Right cardiac atrium (tissue), 5 donors: Measurements from ENCODE around the gene NOL6. TPM values are rescaled to one million over a fixed set of nuclear protein-coding genes. Genes with fewer than 3 reads are reported as not detected.
A peak's percentile ranks its signal among the peaks of the same experiment; 100 is the strongest.

ENCODE experiments used
- ATAC-seq, 2 donors: fragments of 200-7000 bp; cut with Tn5 transposase; one replicate each; pipeline versions ENCODE4 v1.8.0 to v1.9.1; 2020; ENCODE audit warnings: moderate library complexity in 2 of 2, mild to moderate bottlenecking in 1 of 2
- DNase-seq, 3 donors: peaks; one replicate each; pipeline ENCODE4 v3.0.0-alpha.2; 2020
- H3K27ac ChIP-seq: one replicate; pipeline ENCODE4 v1.5.1; 2013; ENCODE audit warnings: mild to moderate bottlenecking, low read length, control low read depth, moderate library complexity
- H3K27me3 ChIP-seq: one replicate; pipeline ENCODE4 v1.6.1; 2013; ENCODE audit not compliant: control insufficient read depth, insufficient read depth
- H3K4me1 ChIP-seq: one replicate; pipeline ENCODE4 v1.6.1; 2013; ENCODE audit warnings: low read length; ENCODE audit not compliant: control insufficient read depth, insufficient read depth
- H3K4me3 ChIP-seq: one replicate; pipeline ENCODE4 v1.5.1; 2013; ENCODE audit warnings: low read length, control low read depth
- H3K9me3 ChIP-seq: one replicate; pipeline ENCODE4 v1.6.1; 2013; ENCODE audit warnings: low read length; ENCODE audit not compliant: control insufficient read depth
- whole genome bisulfite sequencing: extraction: QIAGEN DNeasy Blood & Tissue Kit; methylation state at CpG from one replicate; pipeline ENCODE4 v1.1.7; 2013; 5-methylcytosine and 5-hydroxymethylcytosine counted together
- intact Hi-C, 4 donors: fragments of 100-400 bp; cut with DNase I; formaldehyde crosslinking; loops; one replicate each; pipeline versions ENCODE4 v1.11.0 to v1.14.0; 2022 to 2023
- polyA plus RNA-seq: library from polyadenylated mRNA; stranded (reverse); fragments of 200-250 nt; gene quantifications from one replicate; pipeline ENCODE4 v1.2.3, GENCODE V29; 2013
- total RNA-seq, 4 donors: library from RNA; stranded (reverse); fragmentation: NEBNext Ultra II Directional; extraction: Animal tissue kit (Norgen Biotek cat#: 25700); gene quantifications; one replicate each; pipeline ENCODE4 v1.2.1, GENCODE V29; 2021
- donor health status: healthy with polysubstance abuse.
- donor health status: DM: no; HTN: yes; CAD: no.
- donor health status: DM: no; HTN: no; CAD: no.
- donor health status: DM: no; HTN: yes; CAD: no; lungs with severe emphysema.
- donor health status: DM: yes; HTN: yes; CAD: no.

NOL6 gene
- total and polyA plus RNA-seq, 5 donors = 13.5 to 24.6 (median 15.2) TPM

DNA sequence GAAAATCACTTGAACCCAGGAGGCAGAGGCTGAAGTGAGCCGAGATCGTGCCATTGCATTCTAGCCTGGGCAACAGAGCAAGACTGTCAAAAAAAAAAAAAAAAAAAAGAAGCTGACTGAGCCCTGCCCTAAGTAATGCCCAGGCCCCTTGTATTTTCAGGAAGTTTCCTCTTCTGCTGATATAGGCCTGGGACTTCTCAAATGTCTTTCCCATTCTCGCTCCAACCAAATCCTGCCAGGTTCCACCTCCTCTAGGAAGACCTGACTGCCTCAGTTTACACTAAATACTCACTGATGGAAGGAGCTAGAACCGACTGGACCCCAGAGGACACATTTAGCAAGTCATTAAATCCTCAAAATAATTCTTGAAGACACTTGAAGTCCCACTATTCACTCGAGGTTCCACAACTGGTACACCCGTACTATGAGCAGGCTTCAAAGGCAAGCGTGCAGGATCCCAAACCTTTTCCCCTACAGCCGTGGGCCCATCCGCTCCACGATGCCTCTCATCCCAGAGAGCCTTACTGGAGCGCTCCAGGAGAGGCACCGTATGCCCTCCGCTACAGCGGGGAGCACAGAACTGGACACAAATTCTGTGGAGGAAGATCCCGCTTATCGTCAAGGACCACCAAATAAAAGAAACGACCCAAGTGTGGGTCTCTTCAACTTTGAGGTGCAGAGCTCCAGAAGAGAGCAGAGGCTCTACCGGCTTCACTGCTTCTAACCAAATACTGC lies 676 bp downstream of the NOL6 start:
- peak in 1 of 2 donors; percentile 5 for ATAC-seq
- peak overlapping the region; percentile 44 for H3K27ac ChIP-seq
- 10% methylated on average over 18 of the region's 18 CpGs for WGBS
- H3K9me3 ChIP-seq = no peaks in the 10 kb centered on the region
- no peaks in the 10 kb centered on the region for H3K4me1 ChIP-seq
- peak overlapping the region; percentile 71 for H3K4me3 ChIP-seq
- intact Hi-C loops = loop anchor here in 2 of 4 donors (5.0 to 10.0 kb wide), 2 partner anchors 39 to 118 kb away; no protein-coding TSS in a partner anchor
- no peaks in the 10 kb centered on the region for H3K27me3 ChIP-seq
- no peak for DNase-seq

- Histone ChIP-seq H3K27ac (no peak overlapping the region), H3K4me1 (no peaks in the 10 kb centered on the region), H3K4me3 (no peak overlapping the region), H3K27me3 (no peaks in the 10 kb centered on the region), H3K9me3 (no peaks in the 10 kb centered on the region)
- 88% methylated on average over 16 of the region's 16 CpGs for WGBS
- intact Hi-C loops = loop anchor here in 2 of 4 donors (5.0 to 10.0 kb wide), 2 partner anchors 40 to 118 kb away; no protein-coding TSS in a partner anchor
- DNase-seq = no peak
- ATAC-seq = no peak
Measured at GRCh38 chr9:33472171-33472880, 1.4 kb downstream of the NOL6 start.

GRCh38 chr9:33471361-33471760 lies 2.4 kb downstream of the NOL6 start:
- WGBS = 85% methylated on average over 2 of the region's 2 CpGs
- no peaks in the 10 kb centered on the region for H3K9me3 ChIP-seq
- no peak for DNase-seq
- no peak overlapping the region for H3K4me3 ChIP-seq
- no peak for ATAC-seq
- no peak overlapping the region for H3K27ac ChIP-seq
- no peaks in the 10 kb centered on the region for H3K27me3 ChIP-seq
- H3K4me1 ChIP-seq = no peaks in the 10 kb centered on the region
- intact Hi-C loops = loop anchor here in 2 of 4 donors (5.0 to 10.0 kb wide), 2 partner anchors 41 to 117 kb away; no protein-coding TSS in a partner anchor

GRCh38 chr9:33469891-33470290 lies 3.8 kb downstream of the NOL6 start:
- intact Hi-C loops = loop anchor here in 3 of 4 donors (5.0 to 10.0 kb wide), 3 partner anchors 42 to 115 kb away; no protein-coding TSS in a partner anchor
- H3K27me3 ChIP-seq = no peaks in the 10 kb centered on the region
- no peak for DNase-seq

DNA sequence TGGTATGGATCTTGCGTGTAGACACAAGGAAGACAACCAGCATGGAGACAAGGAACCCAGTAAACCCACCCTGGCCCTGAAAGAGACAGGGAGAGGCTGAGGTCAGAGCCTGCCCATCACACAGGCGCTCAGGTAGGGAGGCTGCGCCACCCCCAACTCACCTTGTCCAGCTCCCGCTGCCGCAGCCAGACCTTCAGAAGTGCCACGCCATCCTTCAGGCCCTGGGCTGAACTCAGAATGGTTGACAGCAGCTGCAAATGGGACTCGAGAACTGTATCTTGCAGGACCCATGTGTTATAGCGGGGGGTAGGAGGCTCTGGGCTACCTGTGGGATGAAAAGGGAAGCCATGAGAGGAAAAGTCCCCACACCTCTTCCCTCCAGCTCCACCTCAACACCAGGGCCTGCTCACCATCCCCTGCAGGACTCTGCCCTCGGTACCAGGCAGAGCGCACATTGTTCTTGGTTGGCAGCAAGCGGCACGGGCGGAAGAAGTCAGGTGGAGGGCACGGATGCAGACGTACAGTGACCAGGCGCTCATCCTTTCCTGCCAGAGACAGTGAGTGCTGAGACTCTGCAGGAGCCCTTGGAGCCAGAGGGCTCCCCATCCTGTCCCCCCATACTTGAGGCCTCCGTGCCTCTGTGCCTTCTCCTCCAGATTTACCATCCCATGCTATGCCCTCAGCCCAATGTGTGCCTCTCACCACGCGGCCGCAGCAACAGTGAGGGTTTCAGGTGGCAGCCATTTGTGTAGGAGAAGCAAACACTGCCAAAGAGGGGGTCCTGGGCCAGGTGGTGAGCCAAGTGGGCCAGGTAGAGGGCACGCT lies 4.7 kb downstream of the NOL6 start:
- Histone ChIP-seq H3K9me3 (no peaks in the 10 kb centered on the region), H3K4me1 (no peaks in the 10 kb centered on the region), H3K27me3 (no peaks in the 10 kb centered on the region), H3K4me3 (no peak overlapping the region), H3K27ac (no peak overlapping the region)
- no peak for DNase-seq
- no peak for ATAC-seq
- intact Hi-C loops = loop anchor here in 2 of 4 donors (10.0 kb wide), 1 partner anchor 94 kb away; no protein-coding TSS in a partner anchor
- WGBS = 95% methylated on average over 21 of the region's 21 CpGs

More at GRCh38 chr9:33469891-33470290, 3.8 kb downstream of the NOL6 start:
- H3K9me3 ChIP-seq = no peaks in the 10 kb centered on the region
- WGBS = 94% methylated on average over 6 of the region's 6 CpGs
- H3K27ac ChIP-seq = no peak overlapping the region
- no peak for ATAC-seq
- H3K4me1 ChIP-seq = no peaks in the 10 kb centered on the region
- no peak overlapping the region for H3K4me3 ChIP-seq

- no peaks in the 10 kb centered on the region for H3K27me3 ChIP-seq
- no peaks in the 10 kb centered on the region for H3K9me3 ChIP-seq
- no peaks in the 10 kb centered on the region for H3K4me1 ChIP-seq
- 84% methylated on average over 4 of the region's 4 CpGs for WGBS
- ATAC-seq (no peak), DNase-seq (no peak)
- no peak overlapping the region for H3K27ac ChIP-seq
- H3K4me3 ChIP-seq = no peak overlapping the region
- intact Hi-C loops = loop anchor here in 2 of 4 donors (10.0 kb wide), 1 partner anchor 93 kb away; no protein-coding TSS in a partner anchor
Measured at GRCh38 chr9:33468215-33468730, 5.5 kb downstream of the NOL6 start.

DNA sequence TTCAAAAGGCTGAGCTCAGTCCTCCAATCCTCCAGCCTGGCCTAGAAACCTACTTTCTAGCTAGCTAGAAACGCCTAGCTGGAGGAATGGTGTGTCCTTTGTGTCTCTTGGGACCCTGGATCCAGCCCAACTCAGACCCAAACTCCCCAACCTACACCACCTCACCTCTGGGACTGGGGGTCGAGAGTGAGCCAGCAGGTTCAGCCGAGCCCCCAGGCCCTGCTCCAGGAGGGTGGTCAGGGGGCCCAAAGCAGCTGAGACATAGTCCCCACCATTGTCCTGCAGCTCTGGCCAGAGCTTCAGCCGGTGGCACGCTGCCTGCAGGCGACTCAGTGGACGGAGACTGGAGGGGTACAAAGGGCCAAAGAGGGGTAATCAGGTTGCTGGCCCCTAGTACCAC lies 6.2 kb downstream of the NOL6 start:
- 84% methylated on average over 7 of the region's 7 CpGs for WGBS
- H3K27ac ChIP-seq = no peak overlapping the region
- no peaks in the 10 kb centered on the region for H3K4me1 ChIP-seq
- ATAC-seq (no peak), DNase-seq (no peak)
- H3K27me3 ChIP-seq = no peaks in the 10 kb centered on the region
- H3K4me3 ChIP-seq = no peak overlapping the region
- intact Hi-C loops = loop anchor here in 2 of 4 donors (10.0 kb wide), 1 partner anchor 93 kb away; no protein-coding TSS in a partner anchor
- no peaks in the 10 kb centered on the region for H3K9me3 ChIP-seq

DNA sequence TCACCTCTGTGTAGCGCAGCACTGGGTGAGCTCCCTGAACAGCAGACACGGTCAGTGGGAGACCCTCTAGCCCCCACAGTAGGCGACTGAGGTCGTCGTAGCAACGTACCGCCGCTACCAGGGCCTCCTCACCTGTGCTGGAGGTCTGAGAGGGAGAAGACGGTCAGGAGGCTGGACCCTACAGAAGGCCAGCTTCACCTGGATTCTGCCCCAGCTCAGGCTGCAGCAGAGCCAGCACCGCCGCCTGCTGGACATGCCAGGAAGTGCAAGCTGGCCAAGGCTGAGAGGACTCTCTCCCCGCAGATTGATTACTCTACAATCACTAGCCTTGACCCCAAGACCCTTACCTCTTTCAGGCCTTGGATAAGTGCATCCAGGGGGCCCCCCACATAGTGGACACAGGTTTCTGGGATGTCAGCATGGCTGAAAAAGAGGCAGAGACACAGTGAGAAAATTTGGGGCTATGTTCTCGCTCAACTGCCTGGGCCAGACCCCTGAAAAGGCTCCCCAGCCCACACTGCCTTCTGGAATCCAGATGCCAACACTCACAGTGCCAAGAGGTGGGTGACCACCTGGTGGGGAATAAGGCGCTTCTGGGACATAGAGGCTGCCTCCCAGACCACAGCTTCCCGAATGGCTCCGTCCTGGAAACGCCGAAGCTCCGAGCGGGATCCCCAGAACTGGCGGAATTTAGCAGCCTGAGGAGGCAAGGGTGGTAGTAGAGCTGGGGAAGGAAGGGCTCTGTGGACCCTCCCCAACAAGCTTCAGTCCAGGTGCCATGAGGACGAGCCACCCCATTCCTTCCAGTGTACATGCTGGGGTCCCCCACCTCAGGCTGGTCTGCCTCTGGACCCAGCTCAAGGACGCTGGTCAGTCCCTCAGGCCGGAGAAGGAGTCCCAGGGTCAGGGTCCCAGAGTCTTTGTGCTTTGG lies 6.9 kb downstream of the NOL6 start:
- no peak overlapping the region for H3K4me3 ChIP-seq
- WGBS = 78% methylated on average over 24 of the region's 24 CpGs
- DNase-seq = peak; percentile 57 to 85 (median 83)
- H3K9me3 ChIP-seq = no peaks in the 10 kb centered on the region
- no peaks in the 10 kb centered on the region for H3K27me3 ChIP-seq
- intact Hi-C loops = loop anchor here in 2 of 4 donors (10.0 kb wide), 1 partner anchor 92 kb away; no protein-coding TSS in a partner anchor
- no peaks in the 10 kb centered on the region for H3K4me1 ChIP-seq
- ATAC-seq = peak in 1 of 2 donors; percentile 53
- no peak overlapping the region for H3K27ac ChIP-seq

DNA sequence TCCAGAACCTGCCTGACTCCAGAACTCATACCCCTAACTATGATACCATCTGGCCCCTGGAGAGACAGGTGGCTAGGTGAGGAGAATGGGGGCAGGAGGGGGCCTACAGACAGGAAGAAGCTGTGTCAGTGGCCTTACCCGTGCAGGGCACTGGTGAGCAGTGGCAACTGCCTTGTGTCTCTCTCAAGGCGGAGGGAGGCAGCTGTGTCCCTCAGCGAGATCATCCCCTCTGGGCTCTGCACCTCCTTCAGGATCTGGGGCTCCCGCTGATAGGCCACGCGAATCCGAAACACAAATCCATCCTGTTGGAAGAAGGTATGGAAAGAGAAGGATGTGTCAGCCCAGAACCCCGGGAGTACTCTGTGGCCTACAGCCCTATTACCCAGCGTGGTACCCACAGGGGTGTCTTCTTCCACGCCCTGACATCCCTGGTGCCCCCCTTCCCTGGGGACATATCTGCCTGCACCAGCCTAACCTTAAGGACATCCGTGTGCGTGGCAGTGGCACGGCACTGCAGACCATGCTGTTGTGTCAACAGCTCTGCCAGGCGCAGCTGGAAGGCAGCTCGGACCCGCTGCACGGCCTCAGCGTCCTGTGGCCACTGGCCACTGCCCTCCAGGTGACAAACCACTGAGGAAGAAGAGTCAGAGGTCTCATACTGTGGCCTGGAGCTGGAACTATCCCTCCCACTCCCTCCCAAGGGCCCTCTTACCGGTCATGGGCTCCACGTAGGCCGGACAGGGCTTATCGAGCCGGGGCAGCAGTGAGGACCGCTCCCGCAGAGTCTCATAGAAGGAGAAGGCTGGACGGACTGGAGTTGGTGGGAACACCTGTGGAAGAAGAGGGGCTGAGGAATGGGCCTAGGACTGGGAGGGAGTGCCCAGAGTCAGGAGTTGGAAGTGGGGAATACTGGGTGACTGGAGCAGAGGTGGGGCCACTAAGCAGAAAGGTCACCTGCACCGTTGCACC lies 7.8 kb downstream of the NOL6 start:
- Histone ChIP-seq H3K27ac (no peak overlapping the region), H3K27me3 (no peaks in the 10 kb centered on the region), H3K4me1 (no peaks in the 10 kb centered on the region), H3K4me3 (no peak overlapping the region), H3K9me3 (no peaks in the 10 kb centered on the region)
- no peak for DNase-seq
- intact Hi-C loops = loop anchor here in 2 of 4 donors (10.0 kb wide), 1 partner anchor 91 kb away; no protein-coding TSS in a partner anchor
- 93% methylated on average over 27 of the region's 27 CpGs for WGBS
- peak in 1 of 2 donors; percentile 7 for ATAC-seq
